Right hindlimb (tissue), 1 donor: ENCODE measurements around the gene ASPDH.
A peak's percentile ranks its signal among the peaks of the same experiment; 100 is the strongest.

Experiments
- DNase-seq: peaks from one replicate; pipeline ENCODE4 v3.0.0-alpha.2; 2018

ASPDH gene

GRCh38 chr19:50512999-50513745 lies 541 bp downstream of the ASPDH start:
- DNase-seq, result no peak

DNA sequence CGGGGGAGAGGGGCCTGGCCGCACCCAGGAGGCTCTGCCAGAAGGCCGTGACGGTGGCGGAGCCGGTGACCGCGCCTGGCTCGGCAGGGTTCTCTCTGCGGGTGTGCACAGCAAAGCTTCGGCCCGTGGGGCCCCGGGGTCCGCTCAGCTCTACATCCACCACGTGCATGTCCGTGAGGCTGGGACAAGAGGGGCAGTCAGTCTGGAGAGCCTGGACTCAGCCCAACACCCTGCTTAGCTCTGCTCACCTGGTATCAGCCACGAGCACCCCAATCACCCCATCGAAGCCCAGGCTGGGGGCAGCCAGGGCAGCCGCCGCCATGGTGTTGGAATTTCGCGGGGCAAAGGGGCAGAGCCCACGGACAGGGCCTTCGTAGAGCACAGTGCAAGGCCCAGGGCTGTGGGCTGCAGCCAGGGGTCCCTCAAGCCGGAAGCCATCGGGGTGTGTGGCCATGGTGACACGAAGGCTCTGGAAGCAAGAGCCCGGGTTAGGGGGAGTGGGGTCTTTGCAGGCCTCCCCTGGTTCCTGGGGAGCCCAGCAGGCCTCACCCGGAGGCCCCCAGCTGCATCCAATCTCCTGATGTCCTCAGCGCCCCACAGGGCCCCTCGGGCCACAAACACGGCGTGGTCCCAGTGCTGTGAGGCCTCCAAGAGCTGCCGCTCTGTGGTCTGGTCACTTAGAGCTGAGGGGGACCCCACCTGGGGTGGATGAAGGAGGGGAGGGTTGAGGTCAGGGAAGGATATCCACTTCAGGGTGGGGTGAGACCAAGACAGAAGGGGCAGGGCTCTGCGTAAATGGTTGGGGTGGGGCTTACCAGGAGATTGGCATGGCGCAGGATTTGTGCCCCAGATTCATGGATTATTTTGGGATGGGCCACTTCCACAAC lies 1.4 kb downstream of the ASPDH start:
- DNase-seq, result no peak

- DNase-seq, result peak; percentile 99
Observed at GRCh38 chr19:50511069-50511822, 2.5 kb downstream of the ASPDH start, which contains the start of gene JOSD2. Gene JOSD2 (minus strand): TSS chr19:50511191. CDS start chr19:50510431, 760 bp downstream.

DNA sequence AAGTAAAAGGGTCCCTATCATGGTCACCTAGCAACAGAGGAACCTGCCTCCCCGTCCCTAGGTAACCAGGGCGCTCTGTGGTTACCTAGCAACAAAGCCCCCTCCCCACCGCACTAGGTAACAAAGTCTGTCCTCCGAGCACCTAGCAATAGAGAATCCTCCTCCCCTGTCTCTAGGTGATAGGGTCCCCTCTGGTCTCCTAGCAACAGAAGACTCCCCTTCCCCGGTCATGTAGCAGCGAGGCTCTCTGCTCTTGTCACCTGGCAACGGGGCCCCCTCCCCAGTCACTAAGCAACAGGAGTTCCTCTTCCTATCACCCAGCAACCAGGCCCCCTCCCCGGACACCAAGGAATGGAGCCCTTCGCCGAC lies 3.0 kb downstream of the ASPDH start:
- no peak for DNase-seq

- no peak for DNase-seq
Observed at GRCh38 chr19:50510121-50510670, 3.5 kb downstream of the ASPDH start.

GRCh38 chr19:50509366-50509765 lies 4.3 kb downstream of the ASPDH start:
- no peak for DNase-seq

GRCh38 chr19:50508843-50509190 lies 4.9 kb downstream of the ASPDH start:
- DNase-seq, result no peak

- no peak for DNase-seq
Observed at GRCh38 chr19:50507376-50507775, 6.3 kb downstream of the ASPDH start.

GRCh38 chr19:50506700-50507099 lies 7.0 kb downstream of the ASPDH start:
- DNase-seq, result no peak

GRCh38 chr19:50505856-50506611 lies 7.7 kb downstream of the ASPDH start:
- DNase-seq, result no peak

DNA sequence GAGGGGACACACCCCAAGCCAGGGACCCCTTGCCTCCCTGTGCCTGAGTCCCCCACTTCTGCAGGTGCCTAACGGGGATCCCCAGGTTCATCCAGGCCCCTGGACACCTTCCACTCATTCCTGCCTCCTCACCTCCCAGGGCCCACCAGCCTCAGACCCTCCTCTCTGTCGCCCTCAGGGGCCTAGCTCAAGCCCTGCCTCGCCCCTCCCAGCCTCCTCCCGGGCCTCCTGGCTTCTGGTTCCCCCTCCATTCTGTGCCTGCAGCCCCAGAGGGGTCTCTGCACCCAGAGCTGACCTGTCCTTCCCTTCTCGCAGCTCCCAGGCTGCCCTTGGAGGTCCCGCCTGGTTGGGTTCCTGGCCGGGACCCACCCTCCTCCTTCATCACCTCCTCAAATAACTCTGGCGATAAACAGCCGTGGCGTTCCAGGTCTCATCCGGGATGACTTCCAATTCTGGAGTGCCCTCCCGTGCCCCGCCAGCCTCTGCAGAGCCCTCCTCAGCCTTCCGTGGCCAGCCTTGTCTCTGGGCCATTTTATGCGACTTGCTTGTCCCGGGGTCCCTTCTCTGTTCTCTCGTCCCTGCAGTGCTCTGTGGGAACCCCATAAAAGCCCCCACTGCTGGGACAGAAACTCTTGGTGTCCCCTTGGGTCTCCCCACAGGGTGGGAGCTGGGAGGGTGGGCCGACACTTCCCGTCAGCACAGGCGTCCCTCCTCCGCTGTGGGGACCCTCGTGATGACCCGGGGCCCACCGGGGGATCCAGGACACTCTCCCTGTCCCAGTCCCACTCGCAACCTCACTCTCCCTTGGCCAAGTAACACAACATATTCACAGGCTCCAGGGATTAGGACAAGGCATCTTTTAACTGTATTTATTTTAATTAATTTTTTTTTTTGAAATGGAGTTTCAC lies 11.9 kb downstream of the ASPDH start:
- no peak for DNase-seq

- DNase-seq, result no peak
Observed at GRCh38 chr19:50501186-50501567, 12.5 kb downstream of the ASPDH start.

- DNase-seq, result peak; percentile 64
Observed at GRCh38 chr19:50500753-50501151, 13.0 kb downstream of the ASPDH start.

DNA sequence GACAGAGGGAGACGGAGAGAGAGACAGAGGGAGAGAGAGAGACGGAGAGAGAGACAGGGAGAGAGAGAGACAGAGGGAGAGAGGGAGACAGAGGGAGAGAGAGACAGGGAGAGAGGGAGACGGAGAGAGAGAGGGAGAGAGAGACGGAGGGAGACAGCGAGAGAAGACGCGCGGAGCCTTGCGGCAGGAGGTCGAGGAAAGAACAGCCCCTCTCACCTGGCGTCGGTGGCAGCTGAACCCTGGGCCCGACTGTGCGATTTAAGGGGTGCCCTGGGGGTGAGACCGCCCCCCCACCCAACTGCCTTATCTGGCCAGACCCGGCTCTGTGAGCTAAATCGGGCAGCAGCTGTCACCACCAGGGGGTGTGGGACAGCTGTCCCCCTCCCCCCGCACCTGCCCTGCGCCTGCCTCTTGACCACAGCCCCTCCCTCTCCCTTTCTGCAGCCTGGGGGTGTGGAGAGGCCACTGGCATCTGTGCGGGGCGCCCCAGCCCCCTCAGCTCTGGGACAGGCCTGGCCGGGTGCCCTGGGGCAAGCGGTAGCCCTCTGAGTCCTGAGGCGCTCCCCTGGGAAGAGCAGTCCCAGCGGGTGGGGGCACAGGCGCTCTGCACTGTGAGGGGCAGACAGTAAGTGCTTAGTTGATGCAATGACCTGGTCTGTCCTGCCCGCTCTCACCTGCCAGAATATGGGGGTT lies 13.5 kb downstream of the ASPDH start:
- DNase-seq, result peak; percentile 80

GRCh38 chr19:50498219-50499056 lies 15.3 kb downstream of the ASPDH start:
- DNase-seq, result no peak

DNA sequence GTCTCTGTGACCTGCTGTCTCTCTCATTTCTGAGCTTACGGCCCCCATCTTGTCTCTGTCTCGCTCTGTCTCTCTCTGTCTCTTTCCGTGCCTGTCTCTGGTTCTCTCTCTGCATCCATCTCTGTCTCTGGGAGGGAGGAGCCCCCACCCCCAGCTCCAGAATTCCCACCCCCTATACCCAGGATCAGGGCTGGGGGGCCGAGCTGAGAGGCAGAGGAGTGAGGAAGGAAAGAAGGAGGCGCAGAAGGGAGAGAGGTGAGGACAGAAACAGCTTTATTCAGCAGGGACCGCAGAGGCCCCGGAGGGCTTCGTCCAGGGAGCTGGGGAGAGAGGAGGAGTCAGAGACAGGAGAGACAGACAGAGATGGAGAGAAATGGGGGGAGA lies 16.7 kb downstream of the ASPDH start:
- DNase-seq, result no peak

- DNase-seq, result peak; percentile 72
Observed at GRCh38 chr19:50496189-50497021, 17.3 kb downstream of the ASPDH start.

- DNase-seq, result no peak
Observed at GRCh38 chr19:50495020-50495531, 18.6 kb downstream of the ASPDH start.
